ENCODE results near the gene SCRN2.

The SCRN2 gene

GRCh38 chr17:47819475-47819874, 21.6 kb downstream of the SCRN2 start:
- DNase-seq = no peak

DNA sequence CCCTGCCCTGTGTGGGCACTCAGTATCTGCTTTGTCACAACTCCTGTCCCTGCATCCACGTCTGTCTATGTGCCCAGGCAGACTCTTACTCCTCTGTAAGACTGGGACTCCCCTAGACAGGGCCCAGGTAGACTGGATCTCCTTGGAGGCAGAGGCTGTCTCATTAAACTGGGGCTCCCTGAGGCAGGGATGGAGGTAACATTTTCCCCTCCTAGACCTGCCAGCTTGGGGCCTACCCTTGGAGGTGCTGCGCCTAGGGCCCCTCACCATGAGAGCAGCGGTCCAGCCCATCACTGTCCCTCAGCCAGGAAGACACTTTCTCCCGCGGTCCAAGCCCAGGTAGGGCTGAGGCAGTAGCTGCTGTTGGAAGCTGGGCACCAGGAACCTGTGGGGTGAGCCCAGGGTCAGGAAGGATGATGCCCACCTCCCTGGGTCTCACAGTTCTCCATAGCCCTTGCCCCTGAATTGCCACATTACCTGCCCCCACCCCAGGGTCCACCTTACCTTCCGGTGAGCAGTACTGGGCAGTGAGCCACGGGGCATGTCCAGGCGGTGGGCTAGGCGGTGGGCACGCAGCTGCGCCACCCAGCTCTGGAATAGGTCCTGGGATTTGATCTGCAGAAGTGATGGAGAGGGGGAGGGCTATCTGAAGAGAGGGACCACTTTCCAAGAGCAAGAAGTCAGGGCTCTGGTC, 22.9 kb downstream of the SCRN2 start:
- no peak for DNase-seq

DNA sequence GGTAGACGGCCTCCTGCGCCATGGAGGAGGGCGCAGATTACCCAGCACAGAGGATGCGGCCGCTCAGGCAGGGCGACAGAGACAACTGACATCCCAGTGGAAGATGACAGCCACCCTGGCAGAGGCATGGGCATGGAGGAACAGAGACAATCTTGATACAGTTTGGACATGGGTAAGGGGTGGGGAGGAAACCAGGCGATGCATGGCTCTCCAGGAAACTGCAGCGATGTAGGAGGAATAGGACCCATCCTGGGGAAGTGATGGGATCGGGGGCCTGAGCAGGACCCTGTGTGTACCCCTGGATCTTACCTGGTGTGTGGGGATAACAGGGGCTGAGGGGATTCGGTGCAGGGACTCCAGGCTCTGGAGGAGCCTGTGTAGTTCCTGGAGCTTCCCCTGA, 24.1 kb downstream of the SCRN2 start:
- DNase-seq = no peak

DNA sequence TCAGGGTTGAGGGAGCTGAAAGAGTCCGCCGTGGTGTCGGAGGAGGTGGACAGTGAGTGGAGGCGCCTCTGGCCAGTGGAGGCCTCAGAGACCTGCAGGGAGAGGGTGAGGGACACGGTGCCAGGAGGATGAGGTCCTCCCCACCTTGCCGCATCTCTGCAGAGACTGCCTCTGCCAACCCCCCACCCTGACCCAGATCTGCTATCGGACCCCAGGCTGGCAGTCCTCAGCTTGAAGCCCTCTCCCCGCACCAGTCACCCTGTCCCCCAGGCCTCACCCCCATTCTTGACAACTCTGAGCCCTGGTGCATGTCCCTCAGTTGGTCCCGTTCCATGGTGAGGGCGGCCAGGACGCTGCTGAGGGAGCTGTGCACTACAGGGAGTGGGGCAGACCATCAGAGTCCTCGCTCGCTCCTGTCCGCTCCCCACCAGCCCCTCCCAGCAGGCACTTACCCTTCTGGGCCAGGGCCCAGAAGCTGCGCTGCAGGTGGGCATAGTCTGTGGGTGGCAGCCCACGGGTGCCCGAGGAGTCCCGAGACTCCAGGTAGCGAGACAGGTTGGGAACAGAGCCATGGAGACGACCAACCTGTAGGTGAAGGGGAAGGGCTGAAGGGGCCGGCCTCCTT, 24.9 kb downstream of the SCRN2 start:
- no peak for DNase-seq

GRCh38 chr17:47815106-47815918, 25.8 kb downstream of the SCRN2 start:
- DNase-seq = no peak

- no peak for DNase-seq
Observed at GRCh38 chr17:47813512-47814031, 27.5 kb downstream of the SCRN2 start.

GRCh38 chr17:47813077-47813476, 28.0 kb downstream of the SCRN2 start:
- DNase-seq = no peak

DNA sequence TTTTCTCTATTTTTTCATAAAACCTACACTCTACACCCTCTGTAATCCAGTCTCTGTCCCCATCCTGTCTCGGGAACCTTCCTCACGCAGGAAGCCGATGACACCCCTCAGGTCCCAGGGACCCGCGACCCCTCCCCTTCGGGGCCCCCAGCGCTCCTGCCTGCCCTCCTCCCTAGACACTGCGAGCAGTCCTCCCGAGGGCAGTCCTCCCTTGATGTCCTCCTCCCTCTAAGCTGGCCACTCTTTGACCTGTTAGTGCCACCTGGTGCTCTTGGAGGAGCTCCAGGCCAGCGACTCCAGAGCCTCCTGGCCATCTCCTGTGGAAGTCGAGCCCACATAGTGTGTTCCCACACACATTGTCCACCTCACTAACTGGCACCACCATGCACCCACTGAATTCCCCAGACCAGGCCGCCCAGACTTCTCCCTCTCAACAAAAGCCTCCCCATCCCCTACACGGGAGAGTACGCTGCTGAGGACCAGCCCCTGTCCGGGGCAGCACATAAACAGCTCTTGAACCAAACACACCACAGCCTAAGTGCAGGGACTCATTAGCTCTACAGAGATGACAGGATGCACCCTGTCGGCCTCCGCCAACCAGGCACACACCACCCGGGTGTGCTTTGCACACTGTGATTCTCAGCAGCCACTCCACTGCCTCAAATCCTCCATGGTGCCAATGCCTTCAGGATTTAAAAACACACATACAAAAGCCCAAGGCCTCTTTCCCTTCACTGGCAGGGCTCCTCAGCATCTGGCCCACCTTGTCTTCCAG, 28.7 kb downstream of the SCRN2 start:
- DNase-seq = no peak

- DNase-seq = no peak
Observed at GRCh38 chr17:47811709-47812108, 29.4 kb downstream of the SCRN2 start.

DNA sequence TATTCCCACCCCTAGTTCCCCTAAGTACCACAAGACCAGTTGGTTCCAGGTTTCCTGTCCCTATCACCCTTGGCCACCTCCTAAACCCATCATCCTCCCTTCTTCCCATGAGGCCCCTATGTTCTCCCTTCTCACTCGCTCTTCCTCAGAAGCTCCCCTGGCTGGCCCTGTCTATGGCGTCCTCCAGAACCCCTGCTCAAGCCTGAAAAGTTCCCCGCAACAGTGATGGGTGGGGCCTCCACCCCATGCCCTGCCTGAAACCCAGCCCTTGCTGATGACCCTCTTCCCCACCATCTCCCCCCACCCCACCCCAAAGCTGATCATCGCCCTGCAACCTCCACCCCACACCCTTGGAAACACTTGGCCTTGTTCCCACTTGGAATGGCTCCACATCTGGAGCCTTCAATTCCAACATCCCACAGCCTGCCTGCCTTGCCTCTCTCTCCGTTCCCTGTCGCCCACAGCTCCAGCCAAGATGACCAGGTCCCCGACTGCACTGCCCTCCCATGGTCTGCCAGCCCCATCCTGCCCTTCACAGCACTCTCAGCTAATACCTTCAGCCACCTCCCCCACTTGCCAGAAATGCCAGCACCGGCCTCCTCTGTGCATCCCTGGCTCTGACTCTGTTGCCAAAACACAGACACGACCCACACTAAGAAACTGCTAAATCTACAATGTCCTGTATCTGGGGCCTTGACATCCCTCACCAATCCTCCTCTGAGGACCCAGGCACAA, 30.0 kb downstream of the SCRN2 start:
- no peak for DNase-seq

DNA sequence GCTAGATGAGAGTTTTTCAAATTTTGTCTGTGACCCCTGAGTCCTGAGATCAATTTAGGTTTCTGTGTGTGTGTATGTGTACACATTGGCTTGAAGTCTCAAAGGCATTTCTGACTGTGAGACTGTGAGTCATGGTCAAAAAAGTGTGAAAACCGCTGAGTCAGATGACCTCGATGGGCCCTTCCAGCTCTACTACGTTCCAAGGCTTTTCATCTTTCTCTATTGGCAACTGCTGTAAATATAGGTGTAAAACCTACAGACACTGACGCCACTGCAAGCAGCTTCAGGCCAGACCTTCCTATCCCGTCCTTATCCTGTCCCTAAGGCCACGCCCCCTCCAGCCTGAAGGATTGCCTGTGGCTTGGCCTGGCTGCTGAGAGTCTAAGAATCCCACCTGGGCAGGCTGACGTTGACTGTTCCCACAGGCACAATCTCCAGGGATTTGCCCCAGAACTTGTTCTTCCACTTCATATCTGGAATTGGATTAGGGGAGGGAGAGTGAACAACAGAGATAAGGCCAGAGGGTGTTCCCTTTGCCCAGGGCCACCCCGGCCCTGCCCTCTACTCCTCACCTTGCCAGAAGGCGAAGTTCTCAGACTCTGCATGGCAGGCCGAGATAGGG, 30.8 kb downstream of the SCRN2 start:
- peak in 1 of 5 experiments; percentile 64 for DNase-seq

DNA sequence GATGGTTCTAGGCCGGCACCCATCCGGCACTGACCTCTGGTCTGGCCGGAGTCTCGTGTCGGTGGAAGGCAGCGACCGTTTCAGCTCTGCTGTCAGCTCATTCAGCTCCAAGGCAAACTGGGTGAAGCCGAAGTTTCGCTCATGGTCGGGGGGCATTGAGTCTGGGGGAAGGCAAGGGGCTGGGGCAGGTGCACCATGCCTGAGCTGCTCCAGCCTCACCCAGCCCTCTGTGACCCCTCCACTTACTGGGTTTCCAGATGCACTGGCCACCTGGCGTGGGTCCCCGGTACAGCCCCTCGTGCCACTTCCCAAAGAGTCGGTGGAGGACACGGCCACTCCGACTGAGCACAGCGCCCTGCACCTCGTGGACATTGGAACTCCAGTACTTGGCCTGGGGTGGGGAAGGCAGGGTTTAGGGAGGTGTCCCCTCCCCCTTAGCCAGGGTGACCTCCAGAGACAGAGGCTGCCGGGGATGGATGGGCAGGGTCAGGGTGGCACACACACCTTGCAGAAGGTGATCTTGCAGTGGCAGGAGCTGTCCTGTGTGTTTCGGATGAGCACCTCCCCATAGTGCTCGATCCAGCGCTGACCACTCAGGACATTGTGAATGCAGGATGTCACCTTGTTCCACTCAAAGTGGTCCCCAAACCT, 32.1 kb downstream of the SCRN2 start:
- DNase-seq = no peak

- no peak for DNase-seq
Observed at GRCh38 chr17:47808036-47808829, 32.8 kb downstream of the SCRN2 start.

DNA sequence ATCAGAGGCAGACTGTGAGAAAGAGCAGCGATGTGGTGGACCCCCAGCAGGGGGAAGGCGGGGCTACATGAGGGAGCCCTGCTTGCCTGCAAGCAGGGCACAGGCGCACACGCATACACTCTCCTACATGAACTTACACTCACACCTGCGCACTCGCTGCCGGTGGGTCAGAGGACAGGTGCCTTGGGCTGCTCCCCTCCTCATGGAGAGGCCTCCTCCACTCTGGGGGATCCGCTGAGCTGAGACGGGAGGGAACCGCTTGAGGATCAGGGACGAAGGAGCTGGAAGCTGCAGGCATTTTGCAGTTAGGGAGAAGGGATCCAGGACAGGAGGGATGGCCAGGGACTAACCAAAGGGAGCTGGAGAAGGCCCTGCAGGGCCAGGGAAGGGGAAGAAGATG, 33.7 kb downstream of the SCRN2 start:
- DNase-seq = no peak

GRCh38 chr17:47806913-47807255, 34.2 kb downstream of the SCRN2 start:
- DNase-seq = no peak

- DNase-seq = no peak
Observed at GRCh38 chr17:47806026-47806912, 34.8 kb downstream of the SCRN2 start.

GRCh38 chr17:47804461-47804860, 36.6 kb downstream of the SCRN2 start:
- DNase-seq = no peak

DNA sequence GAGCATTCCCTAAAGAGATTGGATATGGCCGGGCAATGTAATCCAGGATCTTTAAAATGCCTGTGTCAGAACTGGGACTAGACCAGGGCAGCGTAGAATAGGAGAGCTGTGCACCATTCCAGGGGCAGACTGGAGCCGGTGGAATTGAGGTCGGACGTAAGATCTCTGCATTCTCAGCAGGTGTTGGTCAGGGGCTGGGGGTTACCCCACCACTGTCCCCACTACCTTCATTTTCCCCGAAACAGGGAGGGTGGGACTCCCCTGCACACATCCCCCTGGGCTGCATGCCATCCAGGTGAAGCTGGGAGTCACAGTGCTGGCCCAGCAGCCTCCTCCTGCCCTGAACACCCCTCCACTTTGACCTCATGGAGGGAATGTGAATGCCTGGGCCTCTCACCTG, 37.3 kb downstream of the SCRN2 start:
- DNase-seq = no peak

GRCh38 chr17:47803201-47803600, 37.9 kb downstream of the SCRN2 start:
- DNase-seq = no peak

Data from T-helper 2 cell (primary cell).